ENCODE data around the gene PPP4R4.

DNA sequence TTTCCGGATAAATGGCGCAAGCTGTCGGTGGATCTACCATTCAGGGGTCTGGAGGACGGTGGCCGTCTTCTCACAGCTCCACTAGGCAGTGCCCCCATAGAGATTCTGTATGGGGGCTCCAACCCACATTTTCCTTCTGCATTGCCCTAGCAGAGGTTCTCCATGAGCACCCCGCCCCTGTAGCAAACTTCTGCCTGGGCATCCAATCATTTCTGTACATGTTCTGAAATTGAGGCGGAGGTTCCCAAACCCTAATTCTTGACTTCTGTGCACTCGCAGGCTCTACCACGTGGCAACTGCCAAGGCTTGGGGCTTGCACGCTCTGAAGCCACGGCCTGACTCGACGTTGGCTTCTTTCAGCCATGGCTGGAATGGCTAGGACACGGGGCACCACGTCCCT lies 124.0 kb downstream of the PPP4R4 start:
- TF ChIP-seq, protein P1, sequence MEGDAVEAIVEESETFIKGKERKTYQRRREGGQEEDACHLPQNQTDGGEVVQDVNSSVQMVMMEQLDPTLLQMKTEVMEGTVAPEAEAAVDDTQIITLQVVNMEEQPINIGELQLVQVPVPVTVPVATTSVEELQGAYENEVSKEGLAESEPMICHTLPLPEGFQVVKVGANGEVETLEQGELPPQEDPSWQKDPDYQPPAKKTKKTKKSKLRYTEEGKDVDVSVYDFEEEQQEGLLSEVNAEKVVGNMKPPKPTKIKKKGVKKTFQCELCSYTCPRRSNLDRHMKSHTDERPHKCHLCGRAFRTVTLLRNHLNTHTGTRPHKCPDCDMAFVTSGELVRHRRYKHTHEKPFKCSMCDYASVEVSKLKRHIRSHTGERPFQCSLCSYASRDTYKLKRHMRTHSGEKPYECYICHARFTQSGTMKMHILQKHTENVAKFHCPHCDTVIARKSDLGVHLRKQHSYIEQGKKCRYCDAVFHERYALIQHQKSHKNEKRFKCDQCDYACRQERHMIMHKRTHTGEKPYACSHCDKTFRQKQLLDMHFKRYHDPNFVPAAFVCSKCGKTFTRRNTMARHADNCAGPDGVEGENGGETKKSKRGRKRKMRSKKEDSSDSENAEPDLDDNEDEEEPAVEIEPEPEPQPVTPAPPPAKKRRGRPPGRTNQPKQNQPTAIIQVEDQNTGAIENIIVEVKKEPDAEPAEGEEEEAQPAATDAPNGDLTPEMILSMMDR (conservative IDR thresholded peaks at IDR 0.05): no peak
- no peak for TF ChIP-seq EZH2 (IDR thresholded peaks at IDR 0.05; ENCODE audit: low read depth)

Measured in PC-9 (cell line).